Midbrain (tissue), 1 donor: ENCODE measurements around the gene TTPAL.

Source experiments
- DNase-seq: peaks from one replicate; lab custom pipeline; 2025; lab: John Stamatoyannopoulos, UW

Gene TTPAL

GRCh38 chr20:44475694-44476560 is at the start of gene TTPAL:
TTPAL (plus strand) TSS chr20:44475874; CDS start chr20:44480000, 4,126 bp downstream.
- DNase-seq, result peak; percentile 92

GRCh38 chr20:44425923-44426322 is 49.8 kb upstream of the TTPAL start:
- DNase-seq, result no peak

- no peak for DNase-seq
Observed at GRCh38 chr20:44426879-44427790, 48.5 kb upstream of the TTPAL start.

GRCh38 chr20:44427804-44428173 is 47.9 kb upstream of the TTPAL start:
- no peak for DNase-seq

- no peak for DNase-seq
Observed at GRCh38 chr20:44428174-44429016, 47.3 kb upstream of the TTPAL start.

GRCh38 chr20:44429017-44429339 is 46.7 kb upstream of the TTPAL start:
- DNase-seq, result no peak

GRCh38 chr20:44429419-44430269 is 46.0 kb upstream of the TTPAL start:
- no peak for DNase-seq

GRCh38 chr20:44430270-44431065 is 45.2 kb upstream of the TTPAL start:
- DNase-seq, result no peak

- DNase-seq, result no peak
Observed at GRCh38 chr20:44431118-44431501, 44.6 kb upstream of the TTPAL start.

GRCh38 chr20:44431502-44432234 is 44.0 kb upstream of the TTPAL start:
- DNase-seq, result no peak

- no peak for DNase-seq
Observed at GRCh38 chr20:44432618-44433577, 42.8 kb upstream of the TTPAL start.

- DNase-seq, result no peak
Observed at GRCh38 chr20:44433751-44434538, 41.7 kb upstream of the TTPAL start.

GRCh38 chr20:44435630-44436335 is 39.9 kb upstream of the TTPAL start:
- no peak for DNase-seq

- no peak for DNase-seq
Observed at GRCh38 chr20:44436393-44436792, 39.3 kb upstream of the TTPAL start.

GRCh38 chr20:44437497-44437896 is 38.2 kb upstream of the TTPAL start:
- no peak for DNase-seq

- no peak for DNase-seq
Observed at GRCh38 chr20:44438782-44439181, 36.9 kb upstream of the TTPAL start.

GRCh38 chr20:44439318-44439717 is 36.4 kb upstream of the TTPAL start:
- DNase-seq, result no peak
